DMS 273 treated with DMSO at 0.1 percent for 48 hours (cell line): Measurements from ENCODE around the gene SUFU.

Experiments used
- DNase-seq: peaks from one replicate; lab custom pipeline; 2025; lab: John Stamatoyannopoulos, UW

SUFU gene

DNA sequence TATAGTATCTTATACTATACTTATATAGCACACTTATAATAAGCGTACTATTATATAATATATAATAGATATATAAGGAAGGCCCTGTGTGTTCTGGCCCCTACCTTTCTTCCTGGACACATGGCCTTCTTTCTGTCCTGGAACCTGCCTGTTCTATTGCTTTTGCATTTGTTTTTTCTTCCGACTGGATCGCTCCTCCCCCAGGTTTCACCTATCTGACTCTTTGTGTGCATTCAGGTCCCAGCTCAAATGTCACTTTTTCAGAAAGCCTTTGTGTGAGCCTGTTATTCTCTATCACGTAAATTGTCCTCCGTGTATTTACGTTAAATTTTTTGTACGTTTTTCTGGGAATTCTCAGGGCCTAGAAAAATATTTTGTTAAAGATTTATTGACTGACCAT, 137.6 kb downstream of the SUFU start:
- no peak for DNase-seq

DNA sequence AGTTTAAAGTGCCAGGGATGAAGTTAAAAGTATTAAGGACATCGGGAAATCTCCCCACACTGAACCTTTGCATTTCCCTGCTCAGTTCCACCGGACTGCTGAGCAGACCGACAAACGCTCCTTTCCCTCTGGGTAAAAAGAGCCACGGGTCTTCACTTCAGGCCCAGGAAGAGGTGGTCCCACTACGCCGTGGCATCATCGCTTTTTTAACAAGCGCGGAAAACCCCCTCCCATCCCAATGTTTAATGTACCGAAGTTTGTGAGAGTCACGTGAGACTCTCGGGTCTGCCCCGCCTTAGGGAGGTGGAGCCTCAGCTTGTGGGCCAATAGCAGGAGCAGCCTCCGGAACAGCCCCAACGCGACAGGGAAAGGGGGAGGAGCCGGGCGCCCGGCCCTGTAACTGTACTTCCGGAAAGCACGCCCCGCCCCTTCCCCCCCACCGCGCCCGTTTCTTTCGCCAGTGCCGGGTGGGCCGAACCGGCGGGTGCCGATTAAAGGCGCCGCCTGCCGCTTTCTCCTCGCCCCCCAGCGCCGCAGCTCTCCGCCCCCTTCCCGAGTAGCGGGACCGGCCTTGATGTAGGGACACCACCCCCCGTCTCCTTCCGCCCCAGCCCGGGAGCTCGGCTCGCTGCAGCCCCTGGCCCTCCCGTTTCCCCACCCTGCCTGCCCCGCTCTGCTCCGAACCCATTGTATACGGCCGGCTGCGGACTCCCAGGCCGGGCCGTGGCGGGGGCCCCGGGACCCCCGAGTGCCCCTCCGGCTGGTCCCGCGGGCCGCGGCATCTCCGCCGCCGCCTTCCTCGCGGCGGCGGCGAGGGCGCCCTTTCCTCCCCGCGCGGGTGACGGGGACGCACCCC, 138.3 kb downstream of the SUFU start:
- peak; percentile 87 for DNase-seq

DNA sequence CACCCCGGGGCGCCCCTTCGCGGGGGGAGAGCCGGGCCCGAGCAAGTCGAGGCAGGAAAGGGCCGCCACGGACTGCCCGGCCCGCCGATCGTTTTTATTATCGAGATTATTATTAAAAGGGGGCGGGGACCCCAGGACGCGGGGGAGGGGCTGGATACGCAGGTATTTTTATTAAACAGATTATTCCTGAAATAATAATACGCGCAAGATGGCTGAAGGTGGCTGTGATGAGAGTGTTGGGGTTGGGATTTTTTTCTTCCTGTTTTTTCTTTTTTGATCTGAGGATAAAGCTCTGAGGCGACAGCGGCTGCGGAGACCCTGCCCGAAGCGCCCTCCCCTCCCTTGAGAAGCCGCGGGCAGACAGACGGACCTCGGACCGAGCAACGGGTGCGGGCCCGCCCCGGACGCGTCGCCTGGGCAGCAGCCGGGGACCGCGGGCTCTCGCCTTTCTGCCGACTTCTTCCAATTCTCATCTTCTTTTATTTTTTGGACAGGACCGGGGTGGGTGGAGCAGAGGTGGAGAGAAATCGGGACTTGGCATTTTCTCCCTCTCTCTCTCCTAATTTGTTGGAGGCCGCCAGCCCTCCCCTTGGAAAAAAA, 139.1 kb downstream of the SUFU start:
- no peak for DNase-seq

DNA sequence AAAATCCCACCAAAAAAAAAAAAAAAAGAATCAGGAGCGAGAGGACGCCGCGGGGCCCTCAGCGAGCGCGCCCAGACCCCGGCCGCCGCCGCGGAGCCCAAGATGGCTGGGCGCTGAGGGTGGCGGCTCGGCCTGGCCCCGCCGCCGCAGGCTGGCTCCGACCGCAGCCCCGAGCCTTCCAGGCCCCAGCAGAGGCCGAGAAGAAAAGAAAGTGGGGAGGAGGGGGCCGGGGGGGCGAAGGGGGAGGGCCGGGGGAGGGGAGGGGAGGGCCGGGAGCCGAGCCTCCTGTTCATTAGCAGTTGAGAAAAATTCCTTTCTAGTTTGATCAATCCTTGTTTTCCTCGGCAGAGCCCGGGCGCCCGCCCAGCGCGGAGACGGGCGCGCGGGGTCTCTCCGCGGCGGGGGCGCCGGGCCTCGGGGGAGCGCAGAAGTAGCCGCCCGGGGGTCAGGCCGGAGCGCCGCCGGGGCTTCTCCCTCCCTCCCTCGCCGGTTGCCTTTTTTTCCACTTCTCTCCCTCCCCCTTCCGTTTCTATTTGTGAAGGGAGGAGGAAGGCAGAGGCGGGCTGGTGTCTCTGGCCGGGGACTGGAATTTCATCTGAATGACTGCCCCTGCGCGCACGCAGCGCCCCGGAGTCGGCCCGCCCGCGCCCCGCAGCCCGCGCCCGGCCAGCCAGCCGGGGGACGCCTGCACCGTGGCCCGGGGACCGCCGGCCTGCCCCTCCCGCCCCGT, 139.7 kb downstream of the SUFU start:
- no peak for DNase-seq

DNA sequence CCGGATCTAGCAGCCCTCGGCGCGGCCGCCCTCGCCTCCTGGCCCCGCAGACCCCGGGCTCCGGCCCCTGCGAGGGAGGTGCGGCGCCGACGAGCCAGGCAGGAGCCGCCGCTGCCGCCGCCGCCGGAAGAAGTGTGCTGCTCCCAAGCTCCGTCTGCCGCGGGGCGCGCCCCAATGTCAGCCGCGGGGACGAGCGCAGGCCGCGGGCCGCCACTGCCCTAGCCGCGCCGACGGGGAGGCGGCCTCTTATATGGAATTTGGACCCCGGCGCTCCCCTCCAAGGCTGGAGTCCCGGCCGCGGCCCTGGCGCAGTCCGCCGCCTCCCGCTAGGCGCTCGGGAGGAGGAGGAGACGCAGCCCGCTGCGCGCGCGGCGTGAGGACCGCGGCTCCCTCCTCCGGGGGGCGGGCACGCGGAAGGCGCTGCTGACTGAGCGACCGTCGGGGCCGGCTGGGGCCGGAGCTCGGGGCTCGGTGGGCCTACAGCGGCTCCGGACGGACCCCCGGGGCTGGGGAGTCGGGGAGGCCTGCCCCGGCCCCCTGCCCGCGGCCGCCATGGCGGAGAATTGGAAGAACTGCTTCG, 140.4 kb downstream of the SUFU start, which contains the start of gene TRIM8:
Gene TRIM8, plus strand, starts transcription at position 414 of the 580 bp plus-strand sequence. Its CDS starts 139 bp downstream, at position 553.
- no peak for DNase-seq

DNA sequence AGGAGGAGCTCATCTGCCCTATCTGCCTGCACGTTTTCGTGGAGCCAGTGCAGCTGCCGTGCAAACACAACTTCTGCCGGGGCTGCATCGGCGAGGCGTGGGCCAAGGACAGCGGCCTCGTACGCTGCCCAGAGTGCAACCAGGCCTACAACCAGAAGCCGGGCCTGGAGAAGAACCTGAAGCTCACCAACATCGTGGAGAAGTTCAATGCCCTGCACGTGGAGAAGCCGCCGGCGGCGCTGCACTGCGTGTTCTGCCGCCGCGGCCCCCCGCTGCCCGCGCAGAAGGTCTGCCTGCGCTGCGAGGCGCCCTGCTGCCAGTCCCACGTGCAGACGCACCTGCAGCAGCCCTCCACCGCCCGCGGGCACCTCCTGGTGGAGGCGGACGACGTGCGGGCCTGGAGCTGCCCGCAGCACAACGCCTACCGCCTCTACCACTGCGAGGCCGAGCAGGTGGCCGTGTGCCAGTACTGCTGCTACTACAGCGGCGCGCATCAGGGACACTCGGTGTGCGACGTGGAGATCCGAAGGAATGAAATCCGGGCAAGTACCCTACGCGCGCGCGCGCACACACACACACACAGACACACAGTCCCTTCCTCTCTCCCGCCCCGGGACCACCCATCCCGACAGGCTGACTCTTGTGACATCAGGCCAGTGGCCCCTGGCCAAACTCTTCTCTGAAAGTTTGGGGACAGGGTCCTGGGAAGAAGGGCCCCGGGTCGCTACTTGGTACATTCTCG, 141.0 kb downstream of the SUFU start:
- peak; percentile 63 for DNase-seq

DNA sequence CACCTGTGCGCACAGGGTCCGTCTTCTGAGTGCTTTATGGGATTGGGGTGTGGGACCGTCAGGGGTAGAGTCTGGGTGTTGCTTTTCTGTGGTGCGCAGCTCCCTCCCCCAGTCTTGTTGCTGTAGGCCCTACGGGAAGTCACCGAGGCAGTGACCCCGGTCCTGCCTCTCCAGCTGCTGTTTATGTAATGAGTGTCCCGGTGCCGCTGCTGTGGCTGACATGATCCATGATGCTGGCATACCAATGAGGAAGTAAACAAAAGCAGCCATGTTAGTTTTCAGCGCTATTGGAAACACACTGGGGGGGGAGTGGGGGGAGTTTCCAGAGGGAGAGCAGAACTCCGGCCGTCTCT, 141.6 kb downstream of the SUFU start:
- DNase-seq: no peak

DNA sequence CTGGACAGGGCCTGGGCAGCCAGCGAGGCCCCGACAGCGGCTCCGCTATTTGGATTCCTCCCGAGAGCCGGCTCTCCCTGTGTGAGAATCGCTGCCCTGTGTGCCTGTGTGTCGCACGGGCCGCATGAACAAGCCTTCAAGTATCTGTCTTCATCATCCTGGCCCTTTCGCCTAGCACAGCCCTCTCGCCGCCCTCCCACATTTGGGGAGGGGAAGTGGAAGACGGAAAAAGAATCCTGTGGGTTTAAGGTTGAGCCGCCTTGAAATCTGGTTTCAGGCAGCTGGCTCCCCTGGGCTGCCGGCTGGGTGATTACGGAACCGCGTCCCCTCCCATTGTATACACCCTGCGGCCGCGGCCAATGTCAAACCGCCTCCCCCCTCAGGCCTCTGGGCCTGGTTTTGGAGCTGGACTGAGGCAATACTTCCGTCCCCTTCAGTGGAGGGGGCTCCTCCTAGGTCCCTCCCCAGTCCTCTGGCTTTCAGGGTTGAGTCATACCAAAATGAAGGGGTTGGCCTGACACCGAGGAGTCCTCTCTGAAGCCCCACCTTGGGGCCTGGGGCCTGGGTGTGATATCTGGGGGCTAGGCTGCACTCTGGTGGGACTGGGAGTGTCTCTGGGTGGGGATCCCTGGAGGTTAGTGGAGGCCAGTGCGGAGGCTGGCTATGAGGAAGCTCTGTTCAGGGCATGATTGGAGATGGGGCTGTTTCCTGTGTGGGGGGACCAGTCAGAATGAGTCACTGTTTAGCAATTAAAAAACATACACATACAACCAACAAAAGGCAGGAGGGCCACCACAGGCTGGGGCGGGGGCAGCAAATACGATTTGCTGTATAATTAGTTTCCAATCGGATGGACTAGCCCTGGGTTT, 142.2 kb downstream of the SUFU start:
- no peak for DNase-seq

DNA sequence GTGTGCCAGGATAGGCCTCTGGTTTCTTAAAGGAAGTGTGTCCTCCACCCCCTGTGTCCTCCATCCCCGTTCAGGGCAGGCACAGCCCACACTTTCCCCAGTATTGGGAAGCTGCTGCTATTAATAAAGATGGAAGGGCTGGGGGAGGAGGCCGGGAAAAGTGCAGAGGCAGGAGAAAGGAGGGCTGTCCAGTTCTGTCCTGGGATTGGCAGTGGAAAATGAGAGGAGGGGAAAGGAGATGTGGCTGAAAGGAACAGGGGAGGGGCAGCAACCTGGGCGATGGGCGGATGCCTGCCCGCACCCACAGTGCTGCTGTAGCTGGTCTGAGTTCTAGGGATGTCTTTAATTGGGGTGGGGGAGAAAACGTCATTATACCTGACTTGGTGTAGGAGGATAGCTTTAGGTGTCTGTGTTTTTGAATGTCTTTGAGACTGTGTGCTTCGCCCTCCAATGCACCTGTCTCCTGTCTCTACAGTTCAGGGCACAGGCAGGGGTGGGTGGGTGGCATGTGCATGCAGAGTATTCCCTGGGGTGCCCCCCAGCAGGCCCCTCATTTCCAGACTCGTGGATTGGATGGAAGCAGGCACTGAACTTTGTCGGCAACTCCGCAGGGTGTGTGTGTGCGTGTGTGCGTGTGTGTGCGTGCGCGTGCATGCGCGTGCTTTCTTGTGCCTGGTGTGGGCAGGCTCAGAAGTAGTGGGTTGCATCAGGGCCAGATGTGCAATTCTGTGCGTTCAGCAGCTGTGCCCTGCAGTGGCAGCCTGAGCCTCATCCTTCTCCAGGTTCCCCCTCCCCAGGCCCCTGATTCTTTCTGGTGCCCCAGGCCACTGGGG, 143.1 kb downstream of the SUFU start:
- DNase-seq: no peak

DNA sequence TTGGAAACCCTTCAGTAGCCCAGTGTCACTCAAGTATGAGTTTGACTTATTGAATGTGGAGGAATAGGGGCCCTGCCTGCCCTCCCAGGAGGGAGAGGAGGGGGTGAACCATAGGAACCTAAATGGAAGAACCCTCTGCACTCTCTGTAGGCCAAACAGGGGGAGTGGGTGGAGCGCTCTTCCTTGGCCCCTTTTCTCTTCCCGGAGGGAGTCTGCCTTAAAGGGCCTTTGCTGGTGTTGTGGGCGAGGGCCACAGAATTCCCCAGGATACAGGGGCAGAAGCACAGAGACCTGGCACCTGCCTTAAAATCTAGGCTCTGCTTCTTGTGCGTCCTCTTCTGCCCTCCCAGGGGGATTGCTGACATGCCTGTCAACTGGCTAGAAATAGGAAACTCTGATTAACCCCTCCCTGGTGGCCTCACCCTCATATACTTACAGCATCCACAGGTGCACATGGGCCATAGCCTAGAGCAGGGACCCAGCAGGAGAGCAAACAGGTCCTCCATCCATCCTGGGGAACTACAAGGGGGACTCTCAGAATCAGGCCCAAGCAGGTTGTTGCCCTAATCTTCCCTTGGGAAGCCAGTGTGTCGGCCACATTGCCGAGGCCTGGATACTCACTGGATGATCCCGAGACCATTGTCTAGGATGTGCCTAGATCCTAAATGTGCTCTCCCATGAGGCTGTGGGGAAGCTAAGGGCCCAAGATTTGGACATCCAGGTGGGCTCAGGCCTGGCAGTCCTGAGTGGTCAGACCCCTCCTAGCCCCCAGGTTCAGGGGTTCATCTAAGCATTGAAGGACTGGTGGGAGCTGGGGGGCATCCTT, 143.9 kb downstream of the SUFU start:
- no peak for DNase-seq

DNA sequence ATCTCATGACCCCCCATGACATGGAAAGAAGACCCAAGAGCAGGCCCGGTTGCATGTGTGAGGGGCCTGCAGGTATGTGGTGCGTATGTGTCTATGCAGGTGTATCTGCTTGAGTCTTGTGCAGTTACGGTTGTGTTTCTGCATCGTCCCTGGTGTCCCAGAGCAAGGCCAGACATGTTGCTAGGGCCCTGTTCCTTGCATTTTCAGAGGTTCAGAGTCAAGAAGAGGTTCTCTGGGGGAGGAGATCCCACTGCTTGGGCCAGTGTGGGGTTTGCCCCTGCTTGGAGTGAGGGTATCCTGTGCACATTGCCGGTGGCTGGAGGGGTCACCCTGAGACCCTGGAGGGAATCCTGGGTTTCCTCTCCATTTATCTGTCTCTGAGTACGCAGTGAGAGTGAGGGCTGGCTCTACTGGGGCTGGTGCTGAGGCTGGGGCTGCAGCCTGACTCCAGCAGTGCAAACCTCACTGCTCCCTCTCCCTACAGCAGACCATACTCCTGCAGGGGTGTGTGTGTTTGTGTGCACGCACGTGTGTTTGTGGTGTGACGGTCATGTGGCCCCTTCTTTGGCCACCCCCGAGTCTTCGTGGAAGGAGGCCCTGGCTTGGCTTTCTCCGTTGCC, 144.6 kb downstream of the SUFU start:
- no peak for DNase-seq

DNA sequence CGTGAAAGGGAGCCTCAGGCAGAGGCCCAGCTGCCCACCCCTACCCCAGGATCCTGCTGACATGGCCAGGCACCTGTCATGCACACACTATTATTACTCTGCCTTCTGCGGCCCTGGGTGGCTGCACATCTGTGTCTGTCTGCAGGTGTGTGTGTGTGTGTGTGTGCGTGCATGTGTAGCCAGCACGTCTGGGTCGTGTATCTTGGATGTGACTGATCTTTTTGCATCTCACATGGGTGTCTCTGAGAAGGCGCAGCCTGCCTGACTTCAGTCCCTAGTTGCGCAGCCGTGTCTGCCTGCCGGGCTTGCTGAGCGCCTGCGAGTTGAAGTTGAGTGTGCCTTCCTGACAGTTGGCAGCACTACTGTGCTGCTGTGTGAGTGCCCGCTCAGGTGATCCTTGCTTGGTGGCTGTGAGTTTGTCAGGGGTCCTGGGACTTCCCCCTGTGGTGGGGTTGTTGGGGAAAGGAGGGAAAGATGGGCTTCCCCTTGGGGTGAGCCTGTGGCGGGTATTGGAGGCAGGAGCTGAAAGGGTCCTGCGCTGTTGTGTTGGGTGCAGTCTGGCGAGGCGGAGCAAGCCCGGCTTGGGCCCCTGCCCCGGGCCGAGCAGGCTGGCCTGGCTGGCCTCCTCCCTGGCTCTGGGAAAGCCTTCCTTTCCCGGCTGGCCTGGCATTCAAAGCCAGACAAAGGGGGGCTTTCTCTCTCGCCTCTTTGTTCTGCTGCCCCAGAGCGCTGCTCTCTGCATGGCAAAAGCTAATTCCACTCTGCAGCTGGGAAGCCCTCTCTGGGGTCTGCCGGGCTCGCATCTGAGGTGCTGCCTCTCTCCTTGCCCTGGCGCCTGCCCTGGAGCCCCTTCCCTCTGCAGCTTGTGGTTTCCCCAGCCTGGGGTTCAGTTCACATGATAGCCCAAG, 145.4 kb downstream of the SUFU start:
- no peak for DNase-seq

DNA sequence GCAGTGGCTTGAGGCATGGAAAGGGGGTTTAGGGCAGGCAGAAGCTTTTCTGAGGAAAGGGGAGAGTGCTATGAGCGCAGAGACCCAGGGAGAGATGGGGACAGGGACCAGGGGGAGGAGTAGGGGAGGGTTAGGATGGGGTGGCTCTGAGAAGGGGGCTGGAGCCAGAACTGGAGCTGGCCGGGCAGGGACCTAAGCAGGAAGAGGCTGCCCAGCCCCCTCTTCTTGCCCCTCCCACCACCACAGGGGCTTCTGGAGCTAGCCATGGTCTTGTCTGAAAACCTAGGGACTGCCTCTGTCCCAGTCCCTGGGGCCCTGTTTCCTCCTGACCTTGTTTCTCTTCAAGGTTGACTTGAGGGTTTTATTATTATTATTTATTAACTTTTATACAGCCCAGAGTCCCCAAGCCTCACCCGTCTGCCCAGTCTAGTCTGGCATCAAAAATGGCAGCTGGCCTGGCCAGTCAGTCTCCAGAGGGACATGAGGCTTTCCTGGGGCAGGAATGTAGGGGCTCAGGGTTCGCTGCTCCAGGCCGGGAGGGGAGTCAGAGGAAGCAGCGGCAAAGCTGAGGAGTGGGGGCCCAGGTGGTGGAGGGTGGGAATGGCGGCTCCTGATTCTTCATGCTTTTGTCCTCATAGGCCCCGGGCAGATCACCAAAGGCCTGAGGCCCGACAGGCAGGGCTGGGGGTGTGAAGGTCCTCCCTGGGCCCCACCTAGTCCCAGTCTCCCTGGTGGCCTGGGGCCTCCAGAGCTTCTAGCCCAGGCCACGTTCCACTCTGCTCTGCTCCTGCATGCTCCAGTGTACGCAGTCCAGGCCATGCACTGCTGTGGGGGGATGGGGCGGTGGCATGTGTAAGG, 146.3 kb downstream of the SUFU start:
- no peak for DNase-seq

DNA sequence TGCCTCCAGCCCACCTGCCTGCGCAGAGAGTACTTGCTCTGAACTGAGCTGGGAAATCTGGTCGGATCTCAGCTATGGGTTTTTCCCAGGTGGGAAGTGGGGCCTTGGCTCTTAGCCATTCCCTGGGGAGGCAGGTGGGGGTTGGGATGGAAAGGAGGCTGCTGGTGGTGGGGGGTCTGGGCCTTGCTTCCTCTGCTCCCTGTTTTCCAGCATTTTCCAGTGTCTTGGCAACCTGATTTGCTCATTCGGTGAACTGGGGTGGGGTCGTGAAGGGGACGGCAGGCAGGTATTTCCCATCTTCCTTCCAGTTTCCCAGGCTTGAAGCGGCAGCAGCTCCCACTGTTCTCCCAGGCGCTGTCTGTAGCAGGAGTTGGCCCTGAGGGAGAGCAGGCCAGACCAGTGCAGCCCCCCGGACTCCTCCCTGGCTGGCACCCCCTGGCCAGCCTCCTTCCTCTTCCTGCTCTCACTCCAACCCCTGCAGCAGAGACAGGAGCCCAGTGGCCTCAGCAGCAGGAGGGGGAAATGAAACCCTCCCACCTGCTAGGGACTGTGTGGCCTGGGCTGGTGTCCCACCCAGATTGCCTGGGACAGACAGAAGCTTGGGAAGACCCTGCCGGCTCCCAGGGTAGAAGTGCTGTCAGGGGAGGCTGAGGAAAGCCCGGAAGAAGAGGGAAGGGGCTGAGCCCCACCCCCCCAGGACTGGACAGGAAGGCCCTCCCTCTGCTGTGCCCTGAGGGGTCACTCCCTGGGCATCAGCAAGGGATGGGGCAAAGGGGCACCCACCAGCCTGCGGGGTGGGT, 147.1 kb downstream of the SUFU start:
- no peak for DNase-seq

DNA sequence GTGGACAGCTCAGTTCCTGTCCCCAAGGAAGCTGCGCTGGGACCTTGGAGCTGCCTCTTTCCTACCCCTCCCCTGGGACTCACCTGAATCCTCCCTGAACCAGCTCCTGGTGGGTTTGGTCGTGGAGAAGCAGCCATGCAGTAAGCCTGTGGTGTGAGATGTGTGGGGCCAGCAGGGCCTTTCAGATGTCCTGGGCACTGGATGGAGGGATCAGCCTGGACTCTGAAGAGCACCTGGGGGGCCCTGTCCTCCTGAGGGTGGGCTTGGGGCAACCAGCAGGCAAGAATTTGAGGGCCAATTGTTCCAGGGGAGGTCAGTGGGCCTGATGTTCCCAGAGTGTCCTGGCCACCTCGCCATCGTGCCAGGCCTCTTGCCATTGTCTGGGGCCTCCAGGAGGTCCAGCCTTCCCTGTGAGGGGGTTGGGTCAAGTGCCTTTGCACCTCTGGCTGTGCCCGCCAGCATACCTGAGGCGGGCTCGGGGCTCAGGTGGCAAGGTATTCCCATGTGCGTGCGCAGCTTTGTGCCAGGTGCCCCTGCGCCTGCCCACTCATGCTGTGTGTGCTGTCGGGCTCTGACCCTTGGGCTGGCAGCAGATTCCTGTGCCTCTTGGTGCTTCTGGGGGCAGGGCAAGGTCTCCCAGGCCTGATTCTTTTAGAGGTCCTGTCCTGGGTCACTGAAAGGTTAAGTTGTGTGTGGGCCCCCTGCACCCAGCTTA, 147.8 kb downstream of the SUFU start:
- DNase-seq: no peak
